Hematopoietic multipotent progenitor cell treated with erythropoietin and hydrocortisone succinate and interleukin-3 and kit ligand, for 4 days (in vitro differentiated cells): ENCODE results near the gene ANTXRL.
A peak's percentile ranks its signal among the peaks of the same experiment; 100 is the strongest.
"Not testable (repeated sequence)": the region's sequence is repeated elsewhere in the genome, so short reads cannot be mapped to it uniquely, and the experiment has no call there.

ENCODE experiments used
- DNase-seq: peaks from one replicate; pipeline ENCODE4 v3.0.0-alpha.2; 2015

ANTXRL gene

DNA sequence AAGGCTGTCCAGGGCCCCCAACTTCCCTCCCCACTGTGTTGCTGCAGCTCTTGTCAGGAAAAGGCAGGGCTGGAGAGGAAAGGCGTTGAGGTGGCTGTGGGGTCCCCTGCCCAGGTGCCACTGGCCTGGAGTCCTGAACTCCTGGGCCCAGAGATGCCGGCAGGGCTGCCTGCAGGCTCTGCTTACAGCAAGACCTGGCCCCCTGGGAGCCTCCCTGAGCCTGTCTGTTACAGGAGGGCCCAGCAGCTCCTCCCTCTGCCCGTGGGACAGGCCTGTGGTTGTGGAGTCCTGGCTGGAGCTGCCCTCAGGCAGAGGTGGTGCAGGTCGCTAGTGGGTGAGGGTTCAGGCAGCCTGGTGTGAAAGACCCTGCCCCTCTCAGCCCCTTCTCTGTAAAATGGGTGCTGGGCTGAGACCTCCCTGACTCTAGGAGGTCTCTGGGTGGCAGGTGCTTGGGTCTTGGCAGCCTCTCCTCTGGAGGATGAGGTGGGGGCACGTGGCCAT is 9.9 kb downstream of the ANTXRL start:
- DNase-seq: no peak

DNA sequence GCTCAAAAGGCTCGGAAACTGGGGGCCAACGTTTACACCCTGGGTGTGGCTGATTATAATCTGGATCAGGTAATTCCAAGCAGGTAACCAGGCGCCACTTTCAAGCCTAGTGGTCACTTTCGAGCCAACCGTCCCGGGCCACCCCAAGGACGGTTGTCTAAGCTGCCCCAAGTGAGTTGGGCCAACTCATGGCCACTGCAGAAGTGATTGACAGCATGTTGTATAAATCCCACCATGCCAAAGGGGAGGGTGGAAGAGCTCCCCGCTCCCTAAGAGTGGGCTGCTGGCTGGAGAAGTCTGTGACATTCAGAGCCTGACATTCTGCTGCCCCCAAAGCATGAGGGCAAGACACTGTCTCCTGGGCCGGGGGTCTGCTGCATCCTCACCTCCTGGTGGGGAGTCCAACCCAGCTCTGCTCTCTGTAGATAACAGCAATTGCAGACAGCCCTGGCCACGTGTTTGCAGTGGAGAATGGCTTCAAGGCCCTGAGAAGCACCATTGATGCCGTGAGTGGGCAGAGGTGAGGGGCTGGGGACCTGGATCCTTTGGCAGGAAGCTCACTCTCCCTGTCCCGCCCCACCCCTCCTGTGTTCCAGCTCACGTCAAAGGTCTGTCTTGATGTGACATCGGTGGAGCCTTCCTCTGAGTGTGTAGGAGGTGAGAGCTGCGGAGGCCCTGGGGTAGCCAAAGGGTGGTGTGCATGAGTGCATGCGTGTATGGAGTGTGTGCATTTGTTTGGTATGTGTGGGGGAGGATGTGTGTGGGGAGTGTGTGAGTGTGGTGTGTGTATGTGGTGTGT is 10.8 kb downstream of the ANTXRL start:
- DNase-seq: peak; percentile 16

- peak; percentile 57 for DNase-seq
Observed at GRCh38 chr10:46298477-46299285, 11.9 kb downstream of the ANTXRL start.

GRCh38 chr10:46299286-46299535 is 12.4 kb downstream of the ANTXRL start:
- DNase-seq: no peak

GRCh38 chr10:46299536-46300369 is 13.0 kb downstream of the ANTXRL start:
- no peak for DNase-seq

- not testable (repeated sequence) for DNase-seq
Observed at GRCh38 chr10:46300370-46300711, 13.5 kb downstream of the ANTXRL start.

GRCh38 chr10:46301056-46301645 is 14.4 kb downstream of the ANTXRL start:
- no peak for DNase-seq

GRCh38 chr10:46301721-46302479 is 15.1 kb downstream of the ANTXRL start:
- no peak for DNase-seq

GRCh38 chr10:46302765-46303352 is 16.1 kb downstream of the ANTXRL start:
- not testable (repeated sequence) for DNase-seq

DNA sequence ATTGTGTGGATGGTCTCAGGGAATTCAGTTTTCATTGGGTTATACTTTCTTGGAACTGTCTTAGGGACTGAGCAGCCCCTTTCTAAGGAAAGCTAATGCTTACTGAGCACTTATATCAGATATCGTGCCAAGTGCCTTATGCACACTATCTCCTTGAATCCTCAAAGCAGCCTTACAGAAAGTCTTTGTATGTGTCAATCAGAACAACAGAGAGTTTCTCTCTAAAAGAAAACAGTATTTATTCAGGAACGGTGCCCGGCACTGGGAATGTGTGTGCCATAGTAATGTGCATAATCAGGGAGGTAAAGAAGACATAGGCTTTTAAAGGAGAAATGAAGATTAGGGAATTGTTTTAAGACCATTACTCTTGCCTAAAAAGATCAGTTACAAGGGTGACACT is 17.3 kb downstream of the ANTXRL start:
- DNase-seq: no peak

DNA sequence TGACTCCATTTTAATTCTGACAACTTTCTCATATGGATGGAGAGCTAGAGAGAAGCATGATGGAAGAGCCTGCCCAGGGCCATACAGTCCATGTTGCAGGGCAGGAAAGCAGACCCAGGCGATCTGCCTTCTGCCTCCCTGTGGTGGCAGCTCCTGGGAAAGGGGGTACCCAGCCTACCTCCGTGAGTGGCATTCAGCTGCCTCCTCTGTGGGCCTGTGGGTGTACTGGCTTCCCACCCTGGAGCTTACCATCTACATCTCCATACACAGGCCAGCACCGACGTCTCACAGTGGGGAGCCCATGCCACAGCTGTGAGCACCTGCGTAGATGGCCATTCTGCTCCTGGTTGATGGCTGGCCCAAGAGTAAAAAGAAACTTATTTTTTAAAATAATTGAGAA is 17.9 kb downstream of the ANTXRL start:
- not testable (repeated sequence) for DNase-seq

- DNase-seq: no peak
Observed at GRCh38 chr10:46305079-46305818, 18.5 kb downstream of the ANTXRL start.

DNA sequence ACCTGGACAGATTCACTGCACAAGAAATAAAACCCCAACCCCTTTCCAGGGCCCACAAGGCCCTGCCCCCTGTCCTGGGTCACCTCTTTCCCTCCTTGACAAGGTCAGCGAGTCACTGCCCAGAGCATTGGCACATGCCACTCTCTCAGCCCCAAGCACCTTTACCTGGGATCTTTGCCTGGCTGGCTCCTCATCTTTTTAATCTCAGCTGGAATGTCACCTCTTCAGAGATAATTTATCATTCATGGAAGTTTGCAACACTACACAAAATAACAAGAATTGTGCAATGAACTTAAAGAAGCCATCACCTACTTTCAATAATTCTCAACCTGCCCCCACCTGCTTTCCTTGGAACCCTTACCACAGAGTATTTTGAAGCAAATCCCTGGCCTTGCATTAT is 19.2 kb downstream of the ANTXRL start:
- no peak for DNase-seq

GRCh38 chr10:46306516-46307184 is 19.9 kb downstream of the ANTXRL start:
- DNase-seq: no peak

DNA sequence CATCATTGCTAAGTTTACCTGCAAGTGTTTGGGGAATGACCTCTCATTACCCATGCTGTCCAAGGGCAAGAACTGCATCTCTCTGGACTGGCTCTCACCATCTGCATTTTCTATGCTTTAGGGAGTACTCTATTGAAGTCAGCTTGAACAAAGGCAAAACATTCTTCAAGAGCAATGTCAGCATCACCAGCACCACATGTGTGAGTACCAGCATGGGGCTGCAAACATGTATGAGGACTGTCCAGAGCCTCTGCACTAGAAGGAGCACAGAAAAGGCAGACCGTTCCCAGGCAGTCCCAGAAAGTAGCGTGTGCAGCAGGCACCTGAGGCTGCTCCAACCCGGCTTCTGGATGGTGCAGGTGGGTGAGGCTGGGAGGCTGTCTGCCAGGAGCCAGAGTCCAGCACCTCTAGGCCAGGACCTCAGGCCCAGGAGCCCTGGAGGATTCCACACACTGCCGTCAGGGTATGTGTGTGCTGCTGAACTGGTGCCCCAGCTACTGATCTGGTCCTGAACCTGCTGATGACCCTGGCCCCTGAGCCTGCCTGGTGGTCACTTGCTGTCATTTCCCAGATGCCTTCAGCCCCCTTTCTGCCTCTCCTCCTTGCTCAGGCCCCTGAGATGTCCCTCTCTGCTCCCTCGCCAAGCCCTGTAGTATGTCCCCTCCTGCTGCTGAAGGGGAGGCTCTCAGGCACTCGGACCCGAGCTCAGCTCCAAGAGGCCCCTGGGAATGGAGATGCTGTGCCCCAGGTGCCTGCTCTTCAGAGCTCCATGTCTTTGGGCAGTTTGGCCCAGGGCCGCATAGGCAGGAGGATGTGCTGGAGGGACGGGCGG is 20.7 kb downstream of the ANTXRL start:
- DNase-seq: no peak

- no peak for DNase-seq
Observed at GRCh38 chr10:46308113-46308415, 21.3 kb downstream of the ANTXRL start.

DNA sequence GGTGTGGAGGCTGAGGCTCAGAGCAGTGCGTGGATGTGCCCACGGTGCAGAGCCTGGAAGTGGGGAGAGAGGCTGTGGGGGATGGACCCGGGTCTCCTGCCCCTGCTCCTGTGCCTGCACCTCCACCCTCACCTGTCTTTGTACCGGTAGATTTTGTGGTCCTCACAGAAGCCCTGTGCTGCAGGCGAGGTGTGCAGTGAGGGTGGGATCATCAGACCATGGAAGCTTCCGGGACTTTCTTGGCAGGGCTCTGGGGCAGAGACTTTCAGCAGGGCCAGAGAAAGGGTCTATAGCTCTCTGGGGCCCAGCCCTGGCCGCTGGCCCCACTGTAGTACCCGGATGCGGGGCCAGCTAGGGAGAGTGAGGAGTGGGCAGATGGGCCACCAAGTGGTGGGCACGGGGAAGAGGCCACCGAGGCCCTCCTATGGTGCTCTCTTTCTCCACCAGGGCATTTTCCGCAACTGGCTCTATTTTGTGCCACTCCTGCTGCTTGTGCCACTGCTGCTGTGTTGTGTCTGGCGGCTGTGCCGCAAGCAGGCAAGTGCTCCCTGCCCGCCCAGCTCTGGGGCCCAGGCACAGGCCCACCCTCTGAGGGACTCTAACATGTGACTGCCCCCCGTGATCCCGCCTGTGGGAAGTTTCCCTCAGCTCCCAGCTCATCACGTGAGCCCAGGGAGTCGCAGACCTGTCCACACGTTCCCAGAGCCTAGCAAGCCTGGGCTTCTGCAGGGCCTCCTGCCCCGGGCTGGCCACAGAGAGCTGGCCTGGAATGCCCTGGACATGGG is 22.1 kb downstream of the ANTXRL start:
- no peak for DNase-seq

DNA sequence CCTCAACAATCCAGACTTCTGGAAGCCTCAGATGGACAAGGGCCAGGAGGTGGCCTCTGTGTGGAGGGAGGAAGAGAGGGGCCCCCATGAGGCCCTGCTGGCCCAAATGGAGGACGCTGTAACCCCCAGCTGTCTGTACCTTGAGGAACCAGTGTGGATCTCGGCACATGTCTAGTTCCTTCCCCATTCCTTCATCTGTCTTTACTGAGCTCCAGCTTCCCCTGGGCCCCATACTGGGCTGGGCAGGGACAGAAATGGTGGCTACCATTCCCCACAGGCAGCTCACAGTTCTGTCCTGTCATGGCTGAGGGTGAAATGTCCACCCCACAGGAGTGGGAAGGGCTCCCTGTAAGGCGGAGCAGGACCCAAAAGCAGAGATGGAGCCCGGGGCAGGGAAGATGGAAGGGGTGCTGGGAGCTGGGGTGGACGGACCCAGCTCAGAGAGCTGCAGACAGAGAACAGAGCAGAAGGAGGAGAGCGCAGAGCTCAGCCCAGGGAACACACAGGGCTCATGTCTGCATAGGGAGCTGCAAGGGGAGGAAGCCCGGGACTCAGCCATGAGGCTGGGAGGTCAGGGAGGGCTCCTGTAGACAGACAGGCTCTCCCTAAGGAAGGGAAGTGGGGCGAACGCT is 22.8 kb downstream of the ANTXRL start:
- DNase-seq: no peak

GRCh38 chr10:46310143-46310514 is 23.3 kb downstream of the ANTXRL start:
- no peak for DNase-seq
